Cardiac muscle cell (in vitro differentiated cells and primary cell): ENCODE measurements around the gene MAGI3. TPM values are rescaled to one million over a fixed set of nuclear protein-coding genes. Genes with fewer than 3 reads are reported as not detected.

Experiments
- DNase-seq, 2 donors: peaks; one replicate each; pipeline versions ENCODE4 v3.0.0 to v3.0.0-alpha.2; 2010 to 2017; ENCODE audit warnings: low read depth in 1 of 2, low spot score in 1 of 2
- H3K27ac ChIP-seq: fragments of 200-600 bp; sonication (generic); 2 replicates; pipeline ENCODE4 v1.5.1; 2016
- H3K27me3 ChIP-seq: fragments of 200-600 bp; sonication (generic); 2 replicates; pipeline ENCODE4 v1.6.0; 2016; ENCODE audit warnings: control low read depth
- H3K36me3 ChIP-seq: fragments of 200-600 bp; sonication (generic); 2 replicates; pipeline ENCODE4 v1.5.1; 2016; ENCODE audit warnings: control low read depth
- H3K4me1 ChIP-seq: fragments of 200-600 bp; sonication (generic); 2 replicates; pipeline ENCODE4 v1.8.1; 2017; ENCODE audit warnings: low read depth, mild to moderate bottlenecking, mixed run types
- H3K4me3 ChIP-seq: fragments of 200-600 bp; sonication (generic); 2 replicates; pipeline ENCODE4 v1.5.1; 2016; ENCODE audit warnings: mild to moderate bottlenecking
- H3K9me3 ChIP-seq: fragments of 200-600 bp; sonication (generic); 2 replicates; pipeline ENCODE4 v1.5.1; 2017; ENCODE audit warnings: low read depth, mild to moderate bottlenecking, control low read depth
- polyA plus RNA-seq: library from polyadenylated mRNA; unstranded; fragments of >200 nt; fragmentation: Nextera tagmentation; extraction: Ambion mirVana; gene quantifications from 2 replicates; pipeline ENCODE4 v1.2.1, GENCODE V29; 2016
- total RNA-seq: library from RNA; depleted of rRNA; stranded (reverse); fragments of >200 nt; gene quantifications from 2 replicates; pipeline ENCODE4 v1.2.3, GENCODE V29; 2016
- TF ChIP-seq, protein P1 (sequence below): IDR thresholded peaks from 2 replicates; pipeline ENCODE4 v1.5.1; 2012; ENCODE audit warnings: low read depth, mild to moderate bottlenecking, low read length

Gene MAGI3
- total and polyA plus RNA-seq, 2 experiments from 2014 or later: 7.3 to 20.6 TPM

DNA sequence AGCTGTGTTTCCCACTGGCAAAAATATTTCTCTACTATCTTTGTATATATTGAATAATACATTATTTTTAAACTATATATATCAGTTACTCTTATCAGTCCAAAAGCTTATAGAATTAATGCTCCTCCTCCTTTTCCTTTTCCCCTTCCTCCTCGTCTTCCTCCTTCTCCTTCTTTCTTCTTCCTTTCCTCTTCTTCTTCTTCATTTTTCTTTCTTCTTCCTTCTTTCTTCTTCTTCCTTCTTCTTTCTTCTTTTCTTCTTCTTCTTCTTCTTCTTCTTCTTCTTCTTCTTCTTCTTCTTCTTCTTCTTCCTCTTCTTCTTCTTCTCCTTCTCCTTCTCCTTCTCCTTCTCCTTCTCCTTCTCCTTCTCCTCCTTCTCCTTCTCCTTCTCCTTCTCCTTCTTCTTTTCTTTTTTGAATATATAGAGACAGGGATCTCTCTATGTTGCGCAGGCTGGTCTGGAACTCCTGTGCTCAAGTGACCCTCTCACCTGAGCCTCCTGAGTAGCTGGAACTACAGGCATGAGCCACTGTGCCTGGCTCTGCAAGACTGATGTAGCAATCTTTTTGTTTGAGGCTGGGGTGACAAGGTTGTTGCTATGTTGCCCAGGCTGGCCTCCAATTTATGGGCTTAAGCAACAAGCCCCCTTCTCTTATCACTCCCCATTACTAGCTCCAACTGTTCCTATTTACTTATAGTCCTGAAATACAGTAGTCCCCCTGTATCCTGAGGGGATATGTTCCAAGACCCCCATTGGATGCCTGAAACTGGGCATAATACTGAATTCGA is 47.4 kb downstream of the MAGI3 start:
- TF ChIP-seq, protein P1, sequence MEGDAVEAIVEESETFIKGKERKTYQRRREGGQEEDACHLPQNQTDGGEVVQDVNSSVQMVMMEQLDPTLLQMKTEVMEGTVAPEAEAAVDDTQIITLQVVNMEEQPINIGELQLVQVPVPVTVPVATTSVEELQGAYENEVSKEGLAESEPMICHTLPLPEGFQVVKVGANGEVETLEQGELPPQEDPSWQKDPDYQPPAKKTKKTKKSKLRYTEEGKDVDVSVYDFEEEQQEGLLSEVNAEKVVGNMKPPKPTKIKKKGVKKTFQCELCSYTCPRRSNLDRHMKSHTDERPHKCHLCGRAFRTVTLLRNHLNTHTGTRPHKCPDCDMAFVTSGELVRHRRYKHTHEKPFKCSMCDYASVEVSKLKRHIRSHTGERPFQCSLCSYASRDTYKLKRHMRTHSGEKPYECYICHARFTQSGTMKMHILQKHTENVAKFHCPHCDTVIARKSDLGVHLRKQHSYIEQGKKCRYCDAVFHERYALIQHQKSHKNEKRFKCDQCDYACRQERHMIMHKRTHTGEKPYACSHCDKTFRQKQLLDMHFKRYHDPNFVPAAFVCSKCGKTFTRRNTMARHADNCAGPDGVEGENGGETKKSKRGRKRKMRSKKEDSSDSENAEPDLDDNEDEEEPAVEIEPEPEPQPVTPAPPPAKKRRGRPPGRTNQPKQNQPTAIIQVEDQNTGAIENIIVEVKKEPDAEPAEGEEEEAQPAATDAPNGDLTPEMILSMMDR: no peak
- Histone ChIP-seq H3K27ac (no peak overlapping the region), H3K27me3 (no peaks in the 10 kb centered on the region), H3K4me1 (no peaks in the 10 kb centered on the region), H3K9me3 (no peaks in the 10 kb centered on the region), H3K4me3 (no peak overlapping the region), H3K36me3 (no peaks in the 10 kb centered on the region)
- DNase-seq: no peak

DNA sequence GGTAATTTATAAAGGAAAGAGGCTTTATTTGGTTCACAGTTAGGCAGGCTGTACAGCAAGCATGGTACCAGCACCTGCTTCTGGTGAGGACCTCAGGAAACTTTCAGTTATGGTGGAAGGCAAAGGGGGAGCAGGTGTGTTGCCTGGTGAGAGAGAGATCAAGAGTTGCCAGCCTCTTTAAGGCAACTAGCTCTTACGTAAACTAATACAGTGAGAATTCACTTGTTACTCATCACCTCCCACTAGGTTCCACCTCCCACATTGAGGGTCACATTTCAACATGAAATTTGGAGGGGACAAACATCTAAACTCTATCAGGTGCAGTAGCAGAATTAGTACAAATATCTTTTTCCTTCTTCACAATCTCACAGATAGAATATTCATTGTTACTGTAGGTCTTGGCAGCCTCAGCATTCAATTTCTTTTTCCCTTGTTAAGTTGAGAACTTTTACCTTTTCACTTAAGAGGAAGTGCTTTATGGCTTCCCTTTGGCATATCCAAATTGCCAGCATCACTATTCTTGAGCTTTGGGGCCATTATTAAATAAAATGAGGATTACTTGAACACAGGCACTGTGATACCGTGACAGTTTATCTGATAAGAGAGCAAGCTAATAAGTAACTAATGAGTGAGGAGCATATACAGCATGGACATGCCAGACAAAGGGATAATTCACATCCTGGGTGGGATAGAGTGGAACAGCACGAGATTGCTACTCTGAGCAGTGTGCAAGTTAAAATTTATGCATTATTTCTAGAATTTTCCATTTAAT is 48.4 kb downstream of the MAGI3 start:
- H3K27ac ChIP-seq: no peak overlapping the region
- H3K4me3 ChIP-seq: no peak overlapping the region
- TF ChIP-seq, protein P1: no peak
- no peaks in the 10 kb centered on the region for H3K4me1 ChIP-seq
- H3K36me3 ChIP-seq: no peaks in the 10 kb centered on the region
- DNase-seq: no peak
- H3K9me3 ChIP-seq: no peaks in the 10 kb centered on the region
- H3K27me3 ChIP-seq: no peaks in the 10 kb centered on the region

DNA sequence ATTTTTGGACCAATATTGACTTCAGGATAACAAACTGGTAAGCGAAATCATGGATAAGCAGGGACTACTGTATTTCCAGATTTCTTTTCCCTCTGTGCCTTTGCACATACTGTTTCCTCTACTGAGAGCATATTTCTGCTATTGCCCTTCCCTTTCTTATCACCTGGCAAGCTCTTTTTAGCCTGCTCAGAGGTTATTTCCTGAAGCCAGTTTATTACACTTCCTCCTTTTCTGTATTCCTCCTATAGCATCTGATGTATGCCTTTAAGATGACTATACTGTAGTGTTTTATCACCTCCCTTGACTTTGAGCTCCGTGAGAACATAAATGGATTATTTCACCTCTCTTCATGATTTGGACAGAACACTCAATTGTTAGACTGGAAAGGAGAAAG is 49.0 kb downstream of the MAGI3 start:
- no peak overlapping the region for H3K4me3 ChIP-seq
- TF ChIP-seq, protein P1: no peak
- H3K27ac ChIP-seq: no peak overlapping the region
- no peaks in the 10 kb centered on the region for H3K36me3 ChIP-seq
- no peak for DNase-seq
- H3K4me1 ChIP-seq: no peaks in the 10 kb centered on the region
- H3K27me3 ChIP-seq: no peaks in the 10 kb centered on the region
- no peaks in the 10 kb centered on the region for H3K9me3 ChIP-seq

DNA sequence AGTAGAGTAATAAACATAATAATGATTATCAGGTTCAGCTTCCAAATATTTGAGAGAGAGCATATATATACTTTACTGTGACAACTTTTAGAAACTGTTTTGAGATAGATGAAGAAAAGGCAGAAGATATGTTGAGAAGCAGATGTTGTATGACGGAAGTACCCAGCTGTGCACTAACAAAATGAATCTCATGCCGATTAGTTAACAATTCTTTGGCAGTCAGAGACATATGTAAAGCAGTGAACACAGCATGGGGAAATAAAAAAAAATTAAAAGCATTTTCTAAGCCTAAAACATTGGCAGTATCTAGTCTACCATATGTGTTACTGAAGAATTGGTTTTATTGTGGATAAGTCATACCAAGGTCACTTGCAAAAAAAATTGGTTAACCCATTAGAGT is 51.8 kb downstream of the MAGI3 start:
- Histone ChIP-seq H3K4me1 (no peaks in the 10 kb centered on the region), H3K27ac (no peak overlapping the region), H3K36me3 (no peaks in the 10 kb centered on the region), H3K4me3 (no peak overlapping the region), H3K9me3 (no peaks in the 10 kb centered on the region), H3K27me3 (no peaks in the 10 kb centered on the region)
- TF ChIP-seq, protein P1: no peak
- no peak for DNase-seq

DNA sequence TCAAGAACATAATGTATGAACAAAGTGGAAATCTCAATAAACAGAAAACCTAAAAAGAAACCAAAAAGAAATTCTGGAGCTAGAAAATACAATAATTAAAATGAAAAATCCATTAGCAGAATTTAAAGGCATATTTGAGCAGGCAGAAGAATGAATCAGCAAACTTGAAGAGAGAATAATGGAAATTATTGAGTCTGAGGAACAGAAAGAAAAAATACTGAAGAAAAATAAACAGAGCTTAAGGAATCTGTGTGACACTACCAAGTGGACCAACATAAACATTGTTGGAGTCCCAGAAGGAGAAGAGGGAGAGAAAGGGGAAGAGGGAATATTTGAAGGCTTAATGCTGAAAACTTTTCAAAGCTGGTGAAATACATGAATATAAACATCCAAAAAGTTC is 54.5 kb downstream of the MAGI3 start:
- Histone ChIP-seq H3K9me3 (no peaks in the 10 kb centered on the region), H3K27me3 (no peaks in the 10 kb centered on the region), H3K4me1 (no peaks in the 10 kb centered on the region), H3K36me3 (no peaks in the 10 kb centered on the region), H3K4me3 (no peak overlapping the region), H3K27ac (no peak overlapping the region)
- TF ChIP-seq, protein P1: no peak
- DNase-seq: no peak
